ENCODE measurements around the gene C1orf174.
"Not testable (repeated sequence)": the region's sequence is repeated elsewhere in the genome, so short reads cannot be mapped to it uniquely, and the experiment has no call there.

Gene C1orf174

DNA sequence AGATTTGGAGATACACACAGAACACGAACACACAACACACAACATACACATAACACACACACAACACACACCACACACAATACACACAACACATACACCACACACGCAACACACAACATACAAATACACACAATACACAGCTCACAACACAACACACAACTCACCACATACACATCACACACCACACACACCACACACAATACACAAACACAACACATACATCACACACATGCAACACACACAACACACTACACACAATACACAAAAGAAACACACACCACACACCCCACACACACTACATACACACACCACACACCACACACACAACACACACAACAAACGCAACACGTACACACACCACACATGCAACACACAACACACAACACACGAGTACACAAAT lies 29.1 kb upstream of the C1orf174 start:
- intact Hi-C loops (cut with DNase I) = no loop called here
- no peak for DNase-seq

GRCh38 chr1:3928586-3928985 lies 28.5 kb upstream of the C1orf174 start:
- intact Hi-C loops (cut with DNase I) = no loop called here
- peak in 1 of 42 donors; percentile 12 for DNase-seq

DNA sequence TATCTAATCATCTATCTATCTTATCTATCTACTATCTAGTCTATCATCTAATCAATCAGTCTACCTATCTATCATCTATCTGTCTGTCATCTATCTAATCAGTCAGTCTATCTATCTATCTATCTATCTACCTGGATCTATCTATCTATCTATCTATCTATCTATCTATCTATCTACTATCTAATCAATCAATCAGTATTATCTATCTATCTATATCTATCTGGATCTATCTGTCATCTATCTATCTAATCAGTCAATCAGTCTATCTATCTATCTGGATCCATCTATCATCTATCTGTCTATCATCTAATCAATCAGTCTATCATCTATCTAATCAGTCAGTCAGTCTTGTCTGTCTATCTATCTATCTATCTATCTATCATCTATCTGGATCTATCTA lies 26.9 kb upstream of the C1orf174 start:
- intact Hi-C loops (cut with DNase I) = no loop called here
- no peak for DNase-seq

DNA sequence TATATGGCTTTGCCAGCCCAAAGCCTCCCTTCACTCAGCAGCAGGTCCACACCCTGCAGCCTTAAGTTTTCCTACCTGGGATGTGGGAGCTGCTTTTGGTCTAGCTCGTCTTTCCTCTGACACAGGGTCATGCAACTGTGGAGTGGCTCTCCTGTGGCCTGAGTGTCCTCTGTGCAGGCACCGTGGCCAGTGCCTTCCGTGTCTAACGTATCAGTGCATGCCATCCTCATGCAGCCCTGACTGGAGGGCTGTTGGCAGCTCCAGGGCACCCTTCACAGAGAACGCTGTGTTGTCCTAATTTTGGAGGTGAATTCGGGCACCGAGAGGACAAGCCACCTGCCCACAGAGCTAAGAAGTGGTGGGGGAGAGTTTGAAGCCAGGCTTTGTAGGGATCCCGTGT lies 25.7 kb upstream of the C1orf174 start:
- DNase-seq = no peak
- intact Hi-C loops (cut with DNase I) = no loop called here

GRCh38 chr1:3925256-3925655 lies 25.2 kb upstream of the C1orf174 start:
- intact Hi-C loops (cut with DNase I) = no loop called here
- DNase-seq = no peak

DNA sequence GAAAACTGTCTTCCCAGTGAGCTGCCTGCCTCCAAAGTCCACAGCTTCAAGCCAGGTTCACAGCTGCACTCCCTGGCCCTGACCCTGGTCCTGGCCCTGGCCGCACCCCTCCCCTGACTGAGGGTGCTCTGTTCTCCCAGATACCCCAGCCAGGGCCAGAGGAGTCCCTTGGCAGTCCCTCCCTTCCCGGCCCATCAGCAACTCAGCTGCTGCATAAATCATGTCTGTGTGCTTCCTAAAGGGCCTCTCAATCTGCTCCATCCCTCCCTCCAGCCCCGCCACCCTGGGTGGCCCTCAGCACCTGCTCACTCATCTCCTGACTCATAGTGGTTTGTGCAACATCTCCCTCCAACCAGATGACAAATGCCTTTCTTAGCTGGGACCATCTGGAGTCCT lies 24.8 kb upstream of the C1orf174 start:
- intact Hi-C loops (cut with DNase I) = no loop called here
- DNase-seq = peak in 1 of 42 donors; percentile 20

DNA sequence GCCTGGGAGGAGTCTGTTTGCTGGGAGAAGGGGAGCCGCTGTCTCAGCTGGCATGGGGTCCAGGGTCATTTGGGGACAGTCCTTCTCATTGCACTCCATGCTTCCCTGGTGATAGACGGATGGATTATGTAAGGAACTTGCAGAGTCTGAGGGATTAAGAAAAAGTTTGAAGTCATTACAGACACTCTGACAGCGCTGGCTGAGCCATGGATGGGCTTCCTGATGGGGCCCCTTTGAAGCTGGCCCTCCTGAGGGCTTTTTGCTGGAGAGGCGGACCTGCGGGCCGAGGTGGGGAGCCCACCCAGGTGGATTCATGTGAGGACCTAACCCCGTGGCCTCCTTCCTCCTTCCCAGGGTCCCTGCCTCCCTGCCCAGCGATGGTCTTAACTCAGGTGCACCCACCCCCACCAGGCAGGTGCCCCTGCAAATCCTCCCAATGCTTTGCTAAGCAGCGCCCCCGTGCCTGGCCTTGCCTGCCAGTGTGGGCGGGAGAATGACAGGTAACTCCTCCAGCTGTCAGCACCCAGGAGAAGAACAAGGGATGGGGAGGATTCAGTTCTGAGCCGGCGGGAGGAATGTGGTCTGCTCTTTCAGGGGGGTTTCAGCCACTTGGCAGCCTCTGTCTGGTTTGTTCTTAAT lies 24.2 kb upstream of the C1orf174 start:
- peak; percentile 34 to 93 (median 77) for DNase-seq
- intact Hi-C loops (cut with DNase I) = no loop called here

- intact Hi-C loops (cut with DNase I) = no loop called here
- DNase-seq = no peak
Measured at GRCh38 chr1:3923378-3924185, 23.5 kb upstream of the C1orf174 start.

DNA sequence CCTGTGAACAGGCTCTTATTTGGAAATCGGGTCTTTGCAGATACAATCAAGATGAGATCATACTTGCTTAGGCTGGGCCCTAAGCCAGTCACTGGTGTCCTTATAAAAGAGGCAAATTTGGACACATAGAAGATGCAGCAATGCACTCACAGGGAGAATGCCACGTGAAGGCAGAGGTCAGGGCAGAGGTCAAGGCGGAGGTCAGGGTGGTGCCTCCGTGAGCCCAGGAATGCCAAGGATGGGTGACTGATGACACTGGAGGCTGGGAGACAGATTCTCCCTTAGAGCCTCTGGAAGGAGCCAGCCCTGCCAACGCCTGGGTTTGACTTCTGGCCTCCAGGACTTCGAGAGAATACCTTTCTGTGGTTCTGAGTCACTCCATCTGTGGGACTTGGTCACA lies 22.8 kb upstream of the C1orf174 start:
- no peak for DNase-seq
- intact Hi-C loops (cut with DNase I) = no loop called here

DNA sequence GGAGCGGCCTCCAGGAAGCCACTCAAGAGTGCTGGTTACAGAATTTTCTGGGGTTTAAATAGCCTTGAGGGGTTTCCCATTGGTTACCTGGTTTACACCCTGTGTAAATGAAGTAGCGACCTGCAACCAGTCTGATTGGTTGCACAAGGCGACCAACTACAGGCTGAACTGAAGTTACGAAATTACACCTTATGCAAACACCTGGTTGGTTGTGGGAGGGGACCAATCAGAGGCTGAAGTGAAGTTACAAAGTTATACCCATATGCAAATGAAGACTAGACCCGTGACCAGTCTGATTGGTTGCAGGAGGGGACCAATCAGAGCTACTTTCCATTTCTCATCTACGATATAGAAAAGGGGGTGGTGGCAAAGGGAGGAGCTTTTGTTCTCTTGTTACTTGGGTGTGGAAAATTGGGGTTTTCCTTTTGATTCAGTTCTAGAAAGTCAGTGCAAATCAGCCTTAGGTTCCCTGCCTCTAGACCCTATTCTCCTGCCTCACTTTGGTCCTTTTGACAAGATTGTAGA lies 22.2 kb upstream of the C1orf174 start:
- intact Hi-C loops (cut with DNase I) = no loop called here
- no peak for DNase-seq

- DNase-seq = peak in 1 of 42 donors; percentile 29
- intact Hi-C loops (cut with DNase I) = no loop called here
Measured at GRCh38 chr1:3921765-3922164, 21.7 kb upstream of the C1orf174 start.

DNA sequence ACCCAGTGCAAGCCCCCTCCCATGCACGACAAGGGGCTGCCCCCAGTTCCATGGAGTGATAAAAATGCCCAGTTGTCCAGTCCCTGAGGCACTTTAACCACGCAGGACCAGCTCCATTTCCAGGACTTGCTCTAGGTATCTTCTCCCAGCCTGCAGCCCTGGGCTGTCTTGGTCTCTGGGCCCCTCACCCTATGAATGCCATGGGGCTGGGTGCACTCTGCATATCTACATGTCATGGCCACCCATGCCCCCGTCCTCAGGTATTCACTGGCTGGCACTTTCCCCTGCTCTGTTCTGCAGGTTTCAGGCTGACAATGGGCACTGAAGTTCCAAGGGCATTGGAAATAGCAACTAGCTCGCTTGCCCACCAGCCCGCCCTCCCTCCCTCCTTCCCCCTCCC lies 19.6 kb upstream of the C1orf174 start:
- intact Hi-C loops (cut with DNase I) = no loop called here
- DNase-seq = peak in 1 of 42 donors; percentile 2

GRCh38 chr1:3918966-3919611 lies 19.0 kb upstream of the C1orf174 start:
- DNase-seq = peak in 2 of 42 donors; percentile 0 to 14
- intact Hi-C loops (cut with DNase I) = no loop called here

- DNase-seq; intact Hi-C loops (cut with DNase I): not testable (repeated sequence)
Measured at GRCh38 chr1:3918359-3918758, 18.3 kb upstream of the C1orf174 start.

GRCh38 chr1:3917761-3918160 lies 17.7 kb upstream of the C1orf174 start:
- intact Hi-C loops (cut with DNase I) = no loop called here
- peak in 3 of 42 donors; percentile 3 to 11 (median 4) for DNase-seq

DNA sequence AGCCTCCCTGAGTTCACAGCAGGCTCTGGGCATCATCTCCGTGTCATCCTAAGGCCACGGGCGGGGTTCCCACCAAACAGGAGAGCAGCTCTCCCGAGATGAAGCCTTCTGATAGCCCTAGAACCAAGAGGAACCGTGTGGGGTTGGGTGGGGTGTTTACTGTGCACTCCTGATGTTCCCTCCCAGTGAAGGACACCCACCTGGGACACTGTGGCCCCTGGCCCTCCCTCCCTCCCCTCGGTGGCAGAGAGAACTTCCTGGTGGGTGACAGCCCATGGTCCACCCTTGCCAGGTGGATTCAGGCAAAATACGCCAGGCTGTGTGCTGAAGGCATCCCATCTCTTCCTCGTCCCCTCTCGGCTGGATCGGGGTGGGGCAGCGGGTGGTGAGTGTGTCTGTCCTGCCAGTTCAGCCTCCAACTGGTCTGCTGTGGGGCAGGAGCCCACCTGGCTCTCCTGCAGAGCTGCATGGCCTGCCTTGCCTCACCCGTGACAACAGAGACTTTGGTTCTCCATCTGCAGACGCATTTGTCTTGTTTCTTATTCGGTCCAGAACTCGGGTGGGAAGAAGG lies 15.6 kb upstream of the C1orf174 start:
- DNase-seq = peak in 4 of 42 donors; percentile 5 to 20 (median 11)
- intact Hi-C loops (cut with DNase I) = no loop called here

DNA sequence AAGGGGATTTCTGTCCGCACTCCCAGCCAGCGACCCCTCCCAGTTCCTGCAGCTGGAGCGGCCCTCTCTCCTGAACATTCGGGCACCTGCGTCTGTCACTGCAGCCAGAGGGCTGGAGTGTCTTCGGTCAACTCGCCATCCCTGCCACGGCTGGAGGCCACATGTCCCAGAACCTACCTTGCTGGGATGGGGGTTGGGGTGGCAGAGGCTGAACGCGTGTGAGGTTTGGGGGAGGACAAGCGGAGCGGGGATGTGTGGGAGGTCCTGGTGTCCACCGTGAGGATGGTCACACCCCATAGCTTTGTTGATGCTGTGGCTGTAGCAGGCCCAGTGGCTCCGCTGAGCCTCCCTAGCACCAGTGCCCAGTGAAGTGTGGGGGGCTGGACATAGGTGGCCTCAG lies 14.8 kb upstream of the C1orf174 start:
- DNase-seq = peak in 5 of 42 donors; percentile 3 to 23 (median 7)
- intact Hi-C loops (cut with DNase I) = no loop called here

GRCh38 chr1:3914331-3914851 lies 14.3 kb upstream of the C1orf174 start:
- DNase-seq = peak in 3 of 42 donors; percentile 2 to 21 (median 8)
- intact Hi-C loops (cut with DNase I) = no loop called here

All from head of caudate nucleus (tissue), 42 donors.